DMS 273 (cell line): ENCODE results near the gene COL5A1.

Source experiments
- DNase-seq: peaks from one replicate; lab custom pipeline; 2025; ENCODE audit not compliant: unreplicated experiment; lab: John Stamatoyannopoulos, UW

The COL5A1 gene

GRCh38 chr9:134606951-134607731 is 34.5 kb upstream of the COL5A1 start:
- peak; percentile 14 for DNase-seq

- no peak for DNase-seq
Observed at GRCh38 chr9:134607971-134608370, 33.6 kb upstream of the COL5A1 start.

- DNase-seq, result no peak
Observed at GRCh38 chr9:134611046-134611445, 30.6 kb upstream of the COL5A1 start.

- DNase-seq, result no peak
Observed at GRCh38 chr9:134612309-134612708, 29.3 kb upstream of the COL5A1 start.

- no peak for DNase-seq
Observed at GRCh38 chr9:134612715-134613114, 28.9 kb upstream of the COL5A1 start.

- DNase-seq, result no peak
Observed at GRCh38 chr9:134614256-134614655, 27.3 kb upstream of the COL5A1 start.

GRCh38 chr9:134616341-134616740 is 25.3 kb upstream of the COL5A1 start:
- DNase-seq, result no peak

GRCh38 chr9:134617246-134617645 is 24.4 kb upstream of the COL5A1 start:
- DNase-seq, result no peak

GRCh38 chr9:134617836-134618162 is 23.8 kb upstream of the COL5A1 start:
- no peak for DNase-seq

GRCh38 chr9:134618163-134618832 is 23.3 kb upstream of the COL5A1 start:
- DNase-seq, result no peak

GRCh38 chr9:134618833-134619447 is 22.7 kb upstream of the COL5A1 start:
- no peak for DNase-seq

- DNase-seq, result no peak
Observed at GRCh38 chr9:134619448-134619982, 22.1 kb upstream of the COL5A1 start.

GRCh38 chr9:134619983-134620661 is 21.5 kb upstream of the COL5A1 start:
- no peak for DNase-seq

- no peak for DNase-seq
Observed at GRCh38 chr9:134620751-134621557, 20.6 kb upstream of the COL5A1 start.

GRCh38 chr9:134621558-134622110 is 20.0 kb upstream of the COL5A1 start:
- no peak for DNase-seq

- DNase-seq, result no peak
Observed at GRCh38 chr9:134622896-134623257, 18.7 kb upstream of the COL5A1 start.

- no peak for DNase-seq
Observed at GRCh38 chr9:134623258-134624066, 18.1 kb upstream of the COL5A1 start.

- no peak for DNase-seq
Observed at GRCh38 chr9:134624137-134624591, 17.4 kb upstream of the COL5A1 start.

GRCh38 chr9:134624621-134625181 is 16.9 kb upstream of the COL5A1 start:
- no peak for DNase-seq
